Left lobe of liver (tissue), 2 donors: ENCODE data around the gene GAS2L2. TPM values are rescaled to one million over a fixed set of nuclear protein-coding genes. Genes with fewer than 3 reads are reported as not detected.
"Not testable (repeated sequence)": the region's sequence is repeated elsewhere in the genome, so short reads cannot be mapped to it uniquely, and the experiment has no call there.

Experiments
- ATAC-seq: fragments of 200-7000 bp; cut with Tn5 transposase; one replicate; pipeline ENCODE4 v1.9.1; 2020; ENCODE audit warnings: mild to moderate bottlenecking, moderate library complexity
- DNase-seq: peaks from one replicate; pipeline ENCODE4 v3.0.0-alpha.2; 2020; ENCODE audit warnings: low spot score
- total RNA-seq: library from RNA; stranded (reverse); gene quantifications from one replicate; pipeline ENCODE4 v1.2.1, GENCODE V29; 2021
- donor health status: DM: no; HTN: no; CAD: no; lungs with moderate emphysema.
- donor health status: DM: no; HTN: yes; CAD: no.

Gene GAS2L2
- total RNA-seq, 1 donor from 2014 or later: not detected

DNA sequence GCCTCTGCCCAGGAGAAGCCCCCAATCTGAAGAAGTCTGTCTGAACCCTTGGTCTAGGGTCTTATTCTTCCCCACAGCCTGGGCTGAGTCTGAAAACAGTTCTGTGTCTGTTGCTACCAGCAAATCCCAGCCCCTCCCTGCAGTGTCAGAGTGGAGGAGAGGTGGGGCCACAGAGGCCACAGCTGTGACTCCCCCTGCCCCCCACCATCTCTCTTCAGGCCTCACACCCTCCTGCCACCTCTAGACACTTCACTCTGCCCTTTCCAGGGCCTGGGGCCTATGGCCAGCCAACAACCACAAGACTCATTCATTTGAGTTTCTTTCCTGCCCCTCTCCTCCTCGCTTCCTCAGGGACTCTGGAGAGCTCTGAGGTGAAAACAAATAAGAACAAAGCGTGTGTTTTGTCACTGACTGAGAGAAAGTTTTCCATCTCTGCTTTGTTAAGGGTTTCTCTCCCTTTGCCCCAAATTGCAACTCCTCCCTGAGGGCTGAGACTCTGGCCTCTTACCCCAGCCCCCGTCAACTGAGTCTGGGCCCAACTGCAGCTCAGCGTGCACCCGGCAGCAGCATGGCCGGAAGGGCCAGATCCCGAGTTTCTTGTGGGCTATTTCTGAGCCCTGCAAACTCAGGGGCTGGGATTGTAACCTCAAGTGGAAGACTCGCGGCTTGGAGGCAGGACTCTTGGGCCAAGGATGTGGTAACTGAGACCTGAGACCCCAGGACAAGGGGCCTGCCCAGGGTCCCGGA is 20.8 kb upstream of the GAS2L2 start:
- DNase-seq (no peak), ATAC-seq (no peak)

DNA sequence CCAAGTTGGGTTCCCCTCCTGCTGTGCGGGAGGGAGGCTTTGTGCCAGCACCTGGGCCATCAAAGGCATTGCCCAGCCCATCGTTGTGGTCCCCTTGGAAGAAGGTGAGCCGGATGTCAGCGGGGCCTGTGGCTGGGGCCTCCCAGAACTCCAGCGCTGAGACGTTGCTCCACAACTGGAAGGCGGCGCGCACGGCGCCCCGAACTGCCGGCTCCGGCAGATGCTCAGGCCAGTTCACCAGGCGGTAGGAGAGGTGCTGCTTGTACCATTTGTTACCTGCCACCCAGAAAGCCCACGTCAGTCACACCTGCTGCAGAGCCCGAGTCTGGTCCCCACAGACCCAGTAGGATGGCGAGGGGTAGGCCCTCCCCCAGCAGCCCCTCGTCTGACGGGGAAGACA is 20.1 kb upstream of the GAS2L2 start:
- no peak for DNase-seq
- ATAC-seq: no peak

DNA sequence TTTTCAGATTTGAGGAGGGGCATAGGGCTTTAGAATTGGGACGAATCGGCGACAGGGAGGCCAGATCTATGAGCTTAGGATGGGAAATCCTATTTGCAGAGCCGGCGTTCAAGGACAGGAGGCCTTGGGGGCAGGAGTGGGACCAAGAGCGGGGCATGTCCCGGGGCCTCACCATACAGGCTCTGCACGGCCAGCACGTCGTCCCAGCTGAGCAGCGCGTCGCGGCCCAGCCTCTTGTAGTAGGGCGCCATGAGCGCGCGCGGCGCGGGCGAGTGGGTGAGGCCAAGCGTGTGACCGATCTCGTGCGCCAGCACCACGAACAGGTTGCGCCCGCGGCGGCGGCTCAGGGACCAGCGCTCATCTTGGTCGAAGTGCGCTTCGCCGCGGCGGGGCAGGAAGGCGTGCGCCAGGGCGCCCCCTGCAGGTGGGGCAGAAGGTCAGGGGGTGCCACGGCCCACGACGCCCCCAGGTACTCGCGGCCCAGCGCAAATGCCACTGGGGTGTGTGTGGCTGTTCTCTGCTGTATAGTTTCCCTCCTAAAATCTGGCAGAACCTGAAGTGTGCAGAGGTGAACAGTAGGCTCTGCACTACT is 17.0 kb upstream of the GAS2L2 start:
- DNase-seq (no peak), ATAC-seq (no peak)

DNA sequence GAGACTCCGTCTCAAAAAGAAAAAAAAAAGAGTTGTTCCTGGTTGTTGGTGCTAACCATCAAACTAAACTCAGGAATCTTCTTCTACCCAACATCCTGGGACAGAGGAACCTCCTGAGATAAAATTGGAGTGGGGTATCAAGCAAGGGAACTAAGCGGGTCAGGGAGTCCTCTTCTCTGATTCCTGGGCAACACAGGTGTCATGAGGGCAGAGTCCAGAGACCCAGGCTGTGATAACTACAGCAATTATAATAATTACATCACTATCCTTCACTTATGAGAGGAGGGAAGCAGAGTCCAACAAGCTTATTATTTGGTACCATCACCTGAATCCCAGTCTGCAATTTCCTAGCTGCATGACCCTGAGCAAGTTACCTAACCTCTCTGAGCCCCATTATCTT is 15.8 kb upstream of the GAS2L2 start:
- ATAC-seq (no peak), DNase-seq (no peak)

DNA sequence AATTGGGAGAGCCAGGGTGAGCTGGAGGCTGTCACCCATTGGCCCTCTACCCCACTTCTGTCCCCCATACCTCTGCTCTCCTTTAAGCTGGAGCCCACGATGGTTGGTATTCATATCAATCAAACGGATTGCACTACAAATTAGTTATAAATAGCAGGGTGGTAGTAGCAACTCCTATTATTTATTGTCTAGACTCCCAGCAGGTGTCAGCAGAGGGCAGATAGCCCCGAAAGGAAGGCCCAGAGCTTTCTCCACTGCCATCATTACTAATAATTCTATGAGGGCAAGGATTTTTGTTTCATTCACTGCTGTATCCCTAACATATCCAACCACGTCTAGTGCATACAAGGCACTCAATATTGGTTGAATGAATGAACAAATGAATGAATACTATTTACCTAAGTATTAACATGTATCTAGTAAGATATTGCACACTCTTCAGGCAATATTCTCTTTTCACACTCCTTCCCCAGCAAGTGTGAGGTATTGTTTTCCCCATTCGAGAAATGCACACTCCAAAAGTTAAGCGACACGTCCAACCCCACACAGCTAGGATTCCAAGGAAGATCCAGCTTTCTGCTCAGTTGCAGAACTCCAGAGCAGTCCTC is 14.0 kb upstream of the GAS2L2 start:
- ATAC-seq (peak; percentile 60), DNase-seq (no peak)

DNA sequence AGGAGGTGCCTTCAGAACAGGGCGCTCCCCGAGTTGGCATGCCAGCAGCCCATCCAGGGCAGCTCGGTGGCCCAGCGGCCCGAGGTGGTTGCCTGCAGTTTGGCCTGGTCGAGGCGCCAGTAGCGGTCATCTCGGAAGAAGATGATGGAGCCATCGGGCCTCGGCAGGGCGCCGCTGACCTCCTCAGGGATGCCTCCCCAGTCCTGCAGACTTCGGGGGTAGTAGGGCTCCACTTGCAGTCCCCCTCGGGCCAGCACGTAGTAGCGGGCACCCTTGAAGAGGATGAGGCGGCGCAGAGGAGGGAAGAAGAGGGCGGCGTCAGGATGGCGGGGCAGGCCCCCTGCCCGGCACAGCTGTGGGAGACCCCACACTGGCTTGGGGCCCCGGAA is 13.4 kb upstream of the GAS2L2 start:
- DNase-seq: no peak
- no peak for ATAC-seq

DNA sequence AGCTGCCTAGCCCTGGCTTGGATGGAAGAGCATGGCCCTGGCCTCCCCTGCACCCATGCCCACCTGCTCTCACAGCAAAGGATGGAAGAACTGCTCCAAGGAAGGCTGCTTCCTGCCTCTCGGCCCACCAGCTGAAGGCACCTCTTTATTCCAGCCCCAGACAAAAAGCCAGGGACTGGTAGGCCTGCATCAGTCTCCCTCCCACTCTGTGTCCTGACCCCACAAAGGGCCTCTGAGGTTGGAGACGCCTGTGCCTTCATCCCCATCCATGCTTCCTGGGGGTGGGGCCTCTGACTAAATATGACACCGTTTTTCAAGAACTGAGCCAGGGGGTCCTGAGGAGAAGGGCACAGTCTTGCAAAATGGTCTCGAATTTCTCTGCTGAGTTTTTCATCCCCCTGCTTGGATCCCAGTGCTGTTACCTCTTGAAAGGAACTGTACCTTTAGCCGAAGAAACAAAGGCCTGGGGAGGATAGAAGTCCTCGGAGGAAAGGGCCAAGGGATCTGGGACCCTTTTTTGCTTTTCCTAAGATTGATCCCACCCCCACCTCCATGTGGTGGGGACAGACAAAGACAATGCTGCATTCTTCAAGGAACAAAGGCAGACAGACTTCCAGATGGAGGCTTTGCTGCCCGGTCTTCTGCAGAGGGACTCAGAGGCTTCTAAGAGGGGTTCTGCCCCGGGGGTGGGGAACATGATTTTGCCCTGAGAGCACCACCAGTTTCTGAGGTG is 12.9 kb upstream of the GAS2L2 start:
- no peak for DNase-seq
- ATAC-seq: no peak

DNA sequence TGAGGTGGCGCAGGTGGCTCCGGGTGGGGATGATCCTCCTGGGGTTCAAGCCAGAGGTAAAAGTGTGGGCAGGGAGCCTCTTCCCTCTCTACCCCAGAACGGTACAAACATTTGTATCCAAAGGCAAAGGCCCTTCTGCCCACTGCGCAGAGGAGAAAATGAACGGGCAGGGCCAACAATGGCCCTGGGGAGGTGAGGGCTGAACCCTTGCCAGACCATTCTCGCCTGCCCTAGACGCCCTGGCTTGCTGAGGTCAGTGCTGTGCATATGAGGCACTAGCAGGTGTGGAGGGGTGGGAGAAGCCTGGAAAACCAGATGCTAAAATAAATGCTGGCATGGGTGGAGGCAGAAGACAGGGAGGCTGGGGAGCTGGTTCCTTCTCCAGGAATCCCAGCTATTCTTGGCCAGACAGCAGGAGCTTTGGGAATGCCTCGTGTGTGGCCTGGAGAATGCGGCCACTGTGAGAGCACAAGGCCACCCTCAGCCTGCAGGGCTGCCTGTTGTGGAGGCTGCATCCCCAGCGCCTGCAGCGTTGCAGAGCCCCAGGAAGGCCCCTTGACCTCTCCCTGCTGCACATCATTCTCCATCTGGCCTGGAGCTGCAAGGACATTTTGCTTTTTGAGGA is 12.2 kb upstream of the GAS2L2 start:
- ATAC-seq: no peak
- no peak for DNase-seq

DNA sequence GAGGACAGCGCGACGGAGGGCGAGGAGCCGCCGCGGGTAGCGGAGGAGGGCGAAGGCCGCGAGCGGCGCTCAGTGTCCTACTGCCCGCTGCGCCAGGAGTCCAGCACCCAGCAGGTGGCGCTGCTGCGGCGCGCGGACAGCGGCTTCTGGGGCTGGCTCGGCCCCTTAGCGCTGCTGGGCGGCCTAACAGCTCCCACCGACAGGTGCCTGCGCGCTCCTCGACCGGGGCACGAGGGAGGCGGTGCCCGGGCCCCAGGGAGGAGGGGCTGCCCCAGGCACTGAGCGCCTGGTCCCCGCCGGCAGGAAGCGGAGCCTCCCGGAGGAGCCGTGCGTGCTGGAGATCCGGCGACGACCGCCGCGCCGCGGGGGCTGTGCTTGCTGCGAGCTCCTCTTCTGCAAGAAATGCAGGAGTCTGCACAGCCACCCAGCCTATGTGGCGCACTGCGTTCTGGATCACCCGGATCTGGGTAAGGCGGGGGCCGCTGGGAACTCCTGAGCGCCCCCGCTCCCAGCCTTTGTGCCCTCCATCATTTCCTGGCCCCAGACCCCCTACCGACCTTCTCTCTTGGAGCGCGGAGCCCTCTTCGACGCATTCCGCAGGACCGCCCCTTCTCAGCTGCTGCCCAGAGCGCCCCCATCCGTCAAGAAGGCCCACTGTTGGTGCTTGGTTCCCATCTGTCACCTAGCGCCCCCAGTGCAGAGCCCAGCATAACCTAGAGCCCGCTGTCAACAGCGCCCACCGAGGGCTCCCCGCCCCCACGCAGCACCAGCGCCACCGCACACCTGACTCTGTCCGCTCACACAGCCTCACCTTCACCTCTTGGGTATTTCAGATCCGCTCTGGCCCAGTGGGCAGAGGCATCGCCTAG is 11.3 kb upstream of the GAS2L2 start:
- DNase-seq: peak; percentile 90

DNA sequence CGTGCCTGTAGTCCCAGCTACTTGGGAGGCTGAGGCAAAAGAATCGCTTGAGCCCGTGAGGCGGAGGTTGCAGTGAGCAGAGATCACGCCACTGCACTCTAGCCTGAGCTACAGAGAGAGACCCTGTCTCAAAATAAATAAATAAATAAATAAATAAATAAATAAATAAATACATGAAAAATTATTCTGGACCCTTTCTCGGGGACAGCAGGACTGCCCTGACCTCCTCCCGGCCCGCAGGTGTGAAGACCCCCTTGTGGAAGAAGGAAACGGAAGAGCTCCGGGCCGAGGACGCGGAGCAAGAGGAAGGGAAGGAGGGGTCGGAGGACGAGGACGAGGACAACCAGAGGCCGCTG is 10.7 kb upstream of the GAS2L2 start:
- DNase-seq: no peak
- ATAC-seq: no peak

More for the DNA sequence above, 11.3 kb upstream of the GAS2L2 start:
- ATAC-seq: peak; percentile 97

DNA sequence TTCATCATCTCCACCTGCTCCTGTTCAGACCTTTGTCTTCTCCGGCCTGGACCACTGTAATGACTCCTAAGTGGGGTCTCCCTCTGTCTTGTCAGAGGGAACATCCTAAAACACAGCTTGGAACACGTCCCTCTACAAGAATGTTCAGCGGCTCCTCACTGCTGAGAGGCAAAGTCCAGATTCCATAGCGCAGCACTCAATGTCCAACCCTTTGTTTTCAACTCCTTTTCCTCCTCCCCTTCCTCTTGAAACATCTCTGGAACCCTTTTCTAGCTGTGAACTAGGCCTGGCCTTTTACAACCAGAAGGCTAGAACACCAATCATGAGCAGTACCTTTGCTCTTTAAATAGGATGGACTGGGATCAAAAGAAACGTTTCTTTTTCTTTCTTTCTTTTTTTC is 8.6 kb upstream of the GAS2L2 start:
- ATAC-seq: no peak
- DNase-seq: no peak

DNA sequence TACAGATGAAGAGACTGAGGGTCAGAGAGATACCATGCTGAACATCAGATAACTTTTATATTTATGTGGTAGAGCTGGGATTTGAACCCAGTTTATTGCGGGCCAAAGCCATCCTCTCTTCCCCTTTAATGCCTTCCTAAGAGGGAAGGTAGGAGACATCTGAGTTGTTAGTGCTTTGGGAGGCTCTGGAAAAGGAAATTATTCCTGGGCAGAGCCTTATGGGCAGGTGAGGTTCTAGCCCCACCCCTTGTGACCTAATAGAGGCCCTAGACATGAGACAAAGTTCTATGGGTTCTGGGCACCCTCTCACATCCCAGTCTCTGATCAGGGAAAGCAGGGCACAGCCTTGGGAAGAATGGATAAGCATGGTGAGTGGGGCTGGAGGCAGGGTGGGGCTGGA is 7.5 kb upstream of the GAS2L2 start, which contains the start of gene C17orf50:
C17orf50 (plus strand) TSS at position 301 of the 400 bp plus-strand sequence; CDS start at position 356, 55 bp downstream.
- DNase-seq (no peak), ATAC-seq (no peak)

DNA sequence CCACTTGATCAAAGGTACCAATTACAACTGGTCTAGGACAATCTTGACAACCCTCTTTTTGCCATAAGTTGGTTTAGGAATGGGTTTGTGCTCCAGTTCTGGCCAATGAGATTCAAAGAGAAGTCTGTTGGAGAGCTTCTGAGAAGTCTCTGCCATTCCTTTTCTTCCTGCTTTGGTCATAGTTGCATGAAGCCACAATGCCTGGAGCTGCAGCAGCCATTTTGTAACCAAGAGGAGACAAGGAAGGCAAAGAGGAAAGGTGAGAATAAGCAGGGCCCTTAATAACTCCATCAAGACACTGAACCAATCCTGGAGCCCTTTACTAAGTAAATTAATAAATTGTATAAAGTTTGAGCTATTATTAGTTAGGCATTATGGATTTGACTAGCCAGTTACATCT is 4.2 kb upstream of the GAS2L2 start:
- ATAC-seq: no peak
- no peak for DNase-seq

DNA sequence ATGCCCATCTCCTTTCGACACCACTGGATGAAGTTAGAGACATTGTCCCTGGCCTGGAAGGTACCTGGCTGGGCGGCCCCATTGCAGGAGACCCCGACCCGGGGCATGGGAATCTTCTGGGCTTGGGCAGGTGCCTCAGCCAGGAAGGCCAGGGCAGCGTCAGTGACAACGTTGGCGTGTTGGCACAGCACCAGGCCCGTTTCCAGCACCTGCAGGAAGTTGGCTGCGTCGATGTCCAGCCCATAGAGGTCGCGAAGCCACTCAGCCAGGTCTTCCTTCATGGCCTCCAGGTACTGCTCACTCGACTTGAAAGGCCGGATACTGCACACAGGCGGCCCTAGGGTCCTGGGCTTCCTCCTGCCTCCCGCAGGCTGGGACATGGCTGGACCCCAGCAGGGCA is 568 bp downstream of the GAS2L2 start:
- no peak for DNase-seq
- no peak for ATAC-seq

DNA sequence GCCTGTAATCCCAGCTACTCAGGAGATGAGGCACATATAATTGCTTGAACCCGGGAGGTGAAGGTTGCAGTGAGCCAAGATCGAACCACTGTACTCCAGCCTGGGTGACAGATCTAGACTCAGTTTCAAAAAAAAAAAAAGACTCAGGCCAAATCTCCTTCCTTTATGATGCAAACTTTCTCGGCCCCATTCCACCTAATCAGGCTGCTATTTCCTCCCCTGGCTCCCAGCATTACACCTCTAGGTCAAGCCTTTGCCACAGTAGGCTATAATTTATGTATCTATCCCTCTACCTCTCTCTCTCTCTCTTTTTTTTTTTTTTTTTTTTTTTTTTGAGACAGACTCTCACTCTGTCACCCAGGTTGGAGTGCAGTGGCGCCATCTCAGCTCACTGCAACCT is 1.5 kb downstream of the GAS2L2 start:
- not testable (repeated sequence) for DNase-seq, ATAC-seq

DNA sequence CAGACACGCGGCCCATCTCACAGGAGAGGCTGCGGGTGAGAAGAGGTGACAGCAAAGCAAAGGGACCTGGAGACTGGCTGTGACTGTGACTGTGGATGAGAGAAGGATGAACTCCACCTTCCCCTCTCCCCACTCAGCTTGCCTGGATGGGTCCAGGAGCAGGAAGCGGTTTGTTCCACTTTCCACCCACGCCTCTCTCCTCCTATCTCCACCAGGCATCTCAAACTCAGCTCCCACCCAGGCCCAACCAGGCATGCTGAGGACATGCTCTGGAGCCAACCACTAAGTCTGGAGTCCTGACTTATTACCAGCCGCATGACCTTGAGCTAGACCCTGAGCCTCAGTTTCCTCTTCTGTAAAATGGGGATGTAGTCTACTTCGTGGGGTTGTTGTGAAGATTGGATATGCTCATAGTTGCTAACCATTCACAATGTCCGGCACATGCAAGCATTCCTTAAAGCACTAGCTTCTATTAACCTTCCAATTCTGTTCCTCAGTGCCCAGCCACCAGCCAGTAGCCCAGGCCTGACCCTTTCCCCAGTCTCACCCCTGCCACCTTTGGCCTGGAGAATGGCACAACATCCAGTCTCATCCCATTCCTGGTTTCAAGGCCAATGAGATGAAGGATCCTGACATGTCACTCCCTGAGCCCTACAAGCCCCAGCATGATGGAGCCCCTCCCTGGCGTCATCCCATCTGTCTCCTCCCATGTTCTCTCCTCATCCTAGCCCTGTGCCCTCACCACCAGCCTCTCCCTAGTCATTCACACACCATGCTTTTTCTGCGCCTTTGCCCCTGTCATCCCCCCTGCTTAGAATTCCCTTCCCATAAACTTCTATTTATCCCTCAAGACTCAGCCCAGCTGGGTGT is 2.3 kb downstream of the GAS2L2 start:
- ATAC-seq (no peak), DNase-seq (no peak)

DNA sequence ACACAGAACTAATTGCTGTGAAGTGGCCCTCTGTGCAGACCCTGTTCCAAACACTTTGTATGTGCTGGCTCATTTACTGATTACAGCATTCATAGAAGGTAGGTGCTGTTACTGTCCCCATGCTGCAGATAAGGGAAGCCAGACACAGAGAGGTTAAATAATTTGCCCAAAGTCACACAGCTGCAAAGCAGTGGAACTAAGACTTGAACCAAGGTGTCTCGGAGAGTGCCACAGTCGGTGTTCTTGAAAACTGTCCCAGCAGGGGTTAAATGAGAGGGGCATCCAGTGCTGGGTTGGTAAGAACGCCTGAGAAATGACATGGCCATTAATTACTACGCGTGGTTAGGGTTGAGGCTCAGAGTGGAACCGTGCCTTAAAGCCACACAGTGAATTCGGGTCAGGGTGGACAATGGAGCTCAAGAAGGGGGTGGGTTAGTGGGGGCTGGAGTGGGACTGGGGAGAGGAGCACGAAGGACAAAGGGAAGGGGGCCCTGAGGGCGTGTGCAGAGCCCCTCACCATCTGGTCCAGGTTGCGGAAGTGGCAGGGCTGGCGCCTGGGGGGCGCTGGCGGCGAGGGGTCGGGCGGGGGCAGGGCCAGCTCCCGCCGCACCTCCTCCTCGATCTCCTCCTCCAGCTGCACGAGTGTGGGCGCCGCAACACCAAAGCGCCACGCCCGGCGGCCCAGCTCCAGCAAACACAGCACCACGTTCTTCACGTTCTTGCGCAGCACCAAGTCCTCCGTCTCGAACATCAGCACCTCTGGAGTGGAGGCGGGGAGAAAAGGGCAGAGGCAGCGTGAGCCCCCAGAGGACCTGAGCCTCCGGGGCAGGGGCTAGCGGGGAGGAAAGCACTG is 3.3 kb downstream of the GAS2L2 start:
- DNase-seq (no peak), ATAC-seq (no peak)

DNA sequence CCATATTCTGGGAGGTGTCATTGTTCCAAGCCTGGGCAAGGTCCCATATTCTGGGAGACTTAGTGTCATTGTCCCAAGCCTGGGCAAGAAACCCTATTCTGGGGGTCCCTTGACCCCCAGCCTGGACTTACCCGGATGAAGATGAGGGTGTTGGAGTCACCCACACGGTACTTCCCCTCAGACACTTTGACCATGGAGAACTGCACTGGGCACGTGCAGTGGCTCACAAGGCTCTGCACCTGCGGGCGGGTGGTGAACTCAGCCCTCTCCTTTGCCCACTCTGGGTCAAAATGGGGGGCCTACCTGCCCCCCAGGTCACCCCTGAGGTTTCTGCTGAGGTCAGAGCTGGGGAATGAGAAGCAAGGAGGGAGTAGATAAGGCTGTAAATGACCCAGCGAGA is 4.1 kb downstream of the GAS2L2 start:
- ATAC-seq (no peak), DNase-seq (no peak)
